T-helper 2 cell (primary cell): ENCODE measurements around the gene CEP170.
"Not testable (repeated sequence)": the region's sequence is repeated elsewhere in the genome, so short reads cannot be mapped to it uniquely, and the experiment has no call there.

Experiments used
- DNase-seq, 5 experiments: peaks; one replicate each; pipeline versions ENCODE4 v3.0.0 to v3.0.0-alpha.2; 2012 to 2022

The CEP170 gene

GRCh38 chr1:243230914-243231313 lies 24.2 kb downstream of the CEP170 start:
- DNase-seq: peak in 1 of 5 experiments; percentile 39

GRCh38 chr1:243229526-243229925 lies 25.6 kb downstream of the CEP170 start:
- no peak for DNase-seq

GRCh38 chr1:243227622-243228021 lies 27.5 kb downstream of the CEP170 start:
- no peak for DNase-seq

- DNase-seq: no peak
Measured at GRCh38 chr1:243218059-243218458, 37.0 kb downstream of the CEP170 start.

GRCh38 chr1:243217349-243217748 lies 37.7 kb downstream of the CEP170 start:
- DNase-seq: no peak

- DNase-seq: no peak
Measured at GRCh38 chr1:243216741-243217140, 38.3 kb downstream of the CEP170 start.

GRCh38 chr1:243215276-243215875 lies 39.7 kb downstream of the CEP170 start:
- not testable (repeated sequence) for DNase-seq

- DNase-seq: no peak
Measured at GRCh38 chr1:243213045-243213787, 41.9 kb downstream of the CEP170 start.

GRCh38 chr1:243211984-243212383 lies 43.1 kb downstream of the CEP170 start:
- not testable (repeated sequence) for DNase-seq

- not testable (repeated sequence) for DNase-seq
Measured at GRCh38 chr1:243205026-243205501, 50.0 kb downstream of the CEP170 start.

GRCh38 chr1:243204336-243204735 lies 50.7 kb downstream of the CEP170 start:
- DNase-seq: not testable (repeated sequence)

- DNase-seq: not testable (repeated sequence)
Measured at GRCh38 chr1:243203196-243203595, 51.9 kb downstream of the CEP170 start.

GRCh38 chr1:243201316-243201715 lies 53.8 kb downstream of the CEP170 start:
- DNase-seq: not testable (repeated sequence)

- DNase-seq: not testable (repeated sequence)
Measured at GRCh38 chr1:243197524-243197923, 57.6 kb downstream of the CEP170 start.

GRCh38 chr1:243193330-243193729 lies 61.8 kb downstream of the CEP170 start:
- not testable (repeated sequence) for DNase-seq

GRCh38 chr1:243186201-243186995 lies 68.7 kb downstream of the CEP170 start:
- not testable (repeated sequence) for DNase-seq

- not testable (repeated sequence) for DNase-seq
Measured at GRCh38 chr1:243184787-243185186, 70.3 kb downstream of the CEP170 start.

- DNase-seq: not testable (repeated sequence)
Measured at GRCh38 chr1:243183661-243184060, 71.4 kb downstream of the CEP170 start.

GRCh38 chr1:243183176-243183575 lies 71.9 kb downstream of the CEP170 start:
- not testable (repeated sequence) for DNase-seq

GRCh38 chr1:243179720-243180119 lies 75.4 kb downstream of the CEP170 start:
- DNase-seq: peak in 1 of 5 experiments; percentile 77

- DNase-seq: not testable (repeated sequence)
Measured at GRCh38 chr1:243177792-243178191, 77.3 kb downstream of the CEP170 start.

- not testable (repeated sequence) for DNase-seq
Measured at GRCh38 chr1:243173758-243174369, 81.2 kb downstream of the CEP170 start.

- not testable (repeated sequence) for DNase-seq
Measured at GRCh38 chr1:243164911-243165310, 90.2 kb downstream of the CEP170 start.
